HepG2 (cell line): Measurements from ENCODE around the gene CNTD1. TPM values are rescaled to one million over a fixed set of nuclear protein-coding genes. Genes with fewer than 3 reads are reported as not detected.

Source experiments
- ATAD3A ChIP-seq: sonication (generic); formaldehyde crosslinking; IDR thresholded peaks from 2 replicates; pipeline ENCODE4 v1.4.0; 2020; ENCODE audit warnings: missing genetic modification reagents
- IRX3 ChIP-seq: sonication (generic); formaldehyde crosslinking; IDR thresholded peaks from 2 replicates; pipeline ENCODE4 v1.8.1; 2023; ENCODE audit warnings: mild to moderate bottlenecking, low read depth, missing genetic modification reagents, borderline replicate concordance
- KAT8 ChIP-seq: IDR thresholded peaks from 2 replicates; pipeline ENCODE4 v1.6.1; 2016; ENCODE audit warnings: missing genetic modification reagents, missing compliant biosample characterization
- PAF1 ChIP-seq: IDR thresholded peaks from 2 replicates; pipeline ENCODE4 v1.6.1; 2016; ENCODE audit warnings: missing genetic modification reagents, missing compliant biosample characterization
- RFX5 ChIP-seq: IDR thresholded peaks from 2 replicates; pipeline ENCODE4 v1.6.1; 2011; ENCODE audit warnings: low read depth, low read length, improper control_type of control experiment
- TBX2 ChIP-seq: sonication (generic); formaldehyde crosslinking; IDR thresholded peaks from 2 replicates; pipeline ENCODE4 v1.5.0; 2020; ENCODE audit warnings: missing genetic modification reagents, mild to moderate bottlenecking, borderline replicate concordance
- TFDP2 ChIP-seq: sonication (generic); formaldehyde crosslinking; IDR thresholded peaks from 2 replicates; pipeline ENCODE4 v1.4.0; 2020; ENCODE audit warnings: missing genetic modification reagents
- USF2 ChIP-seq, 2 experiments: sonication (generic) in 1 of 2; formaldehyde crosslinking in 1 of 2; IDR thresholded peaks; 2 replicates each; pipeline versions ENCODE4 v1.5.1 to v1.6.1; 2011 to 2020; ENCODE audit warnings: borderline replicate concordance in 1 of 2, low read depth in 1 of 2, low read length in 1 of 2, mild to moderate bottlenecking in 1 of 2, missing genetic modification reagents in 1 of 2, moderate library complexity in 1 of 2
- ZBTB43 ChIP-seq: sonication (generic); formaldehyde crosslinking; conservative IDR thresholded peaks from 2 replicates; pipeline ENCODE4 v1.4.0; 2020; ENCODE audit warnings: missing genetic modification reagents
- ZKSCAN5 ChIP-seq: sonication (generic); formaldehyde crosslinking; IDR thresholded peaks from 2 replicates; pipeline ENCODE4 v1.5.1; 2020; ENCODE audit warnings: mild to moderate bottlenecking, missing genetic modification reagents
- ZNF101 ChIP-seq: sonication (generic); formaldehyde crosslinking; IDR thresholded peaks from 2 replicates; pipeline ENCODE4 v1.4.0; 2020; ENCODE audit warnings: mild to moderate bottlenecking, low read depth, missing genetic modification reagents, borderline replicate concordance
- ZNF251 ChIP-seq: sonication (generic); formaldehyde crosslinking; IDR thresholded peaks from 2 replicates; pipeline ENCODE4 v1.9.0; 2021; ENCODE audit warnings: mild to moderate bottlenecking, missing genetic modification reagents
- ZNF382 ChIP-seq: sonication (generic); formaldehyde crosslinking; IDR thresholded peaks from 2 replicates; pipeline ENCODE4 v1.5.0; 2020; ENCODE audit warnings: missing genetic modification reagents, mild to moderate bottlenecking, borderline replicate concordance
- ZNF564 ChIP-seq: sonication (generic); formaldehyde crosslinking; IDR thresholded peaks from 2 replicates; pipeline ENCODE4 v1.8.1; 2023; ENCODE audit warnings: mild to moderate bottlenecking, missing genetic modification reagents
- ZNF790 ChIP-seq: sonication (generic); formaldehyde crosslinking; IDR thresholded peaks from 2 replicates; pipeline ENCODE4 v1.8.0; 2022; ENCODE audit warnings: missing genetic modification reagents, mild to moderate bottlenecking, borderline replicate concordance
- polyA plus RNA-seq, 8 experiments: library from polyadenylated mRNA; depleted of rRNA in 3 of 8; stranded (reverse) in 7 of 8; unstranded in 1 of 8; fragments of >200 nt; fragmentation: Illumina TruSeq in 4 of 8; extraction: Trizol in 4 of 8; gene quantifications; 2 replicates each; pipeline versions ENCODE4 v1.2.1 to v1.2.3, GENCODE V29; 2011 to 2016; ENCODE audit warnings: low read depth in 4 of 8, missing spikeins in 1 of 8, mixed read lengths in 1 of 8; ENCODE audit not compliant: insufficient read depth in 1 of 8
- total RNA-seq, 5 experiments: library from RNA; depleted of rRNA; stranded (reverse); fragments of >200 nt; fragmentation: Illumina TruSeq; extraction: Trizol; gene quantifications; 2 replicates each; pipeline ENCODE4 v1.2.3, GENCODE V29; 2016; ENCODE audit warnings: low read depth in 1 of 5
- TF ChIP-seq, protein P1 (sequence below): sonication (generic); formaldehyde crosslinking; IDR thresholded peaks from 2 replicates; pipeline ENCODE4 v1.4.0; 2020; ENCODE audit warnings: missing genetic modification reagents, borderline replicate concordance

The CNTD1 gene
- total and polyA plus RNA-seq, 2 of the 13 experiments (the other 11 are each of a cell fraction or from before 2014, with no cell fraction given) = 0.11 to 0.15 TPM

DNA sequence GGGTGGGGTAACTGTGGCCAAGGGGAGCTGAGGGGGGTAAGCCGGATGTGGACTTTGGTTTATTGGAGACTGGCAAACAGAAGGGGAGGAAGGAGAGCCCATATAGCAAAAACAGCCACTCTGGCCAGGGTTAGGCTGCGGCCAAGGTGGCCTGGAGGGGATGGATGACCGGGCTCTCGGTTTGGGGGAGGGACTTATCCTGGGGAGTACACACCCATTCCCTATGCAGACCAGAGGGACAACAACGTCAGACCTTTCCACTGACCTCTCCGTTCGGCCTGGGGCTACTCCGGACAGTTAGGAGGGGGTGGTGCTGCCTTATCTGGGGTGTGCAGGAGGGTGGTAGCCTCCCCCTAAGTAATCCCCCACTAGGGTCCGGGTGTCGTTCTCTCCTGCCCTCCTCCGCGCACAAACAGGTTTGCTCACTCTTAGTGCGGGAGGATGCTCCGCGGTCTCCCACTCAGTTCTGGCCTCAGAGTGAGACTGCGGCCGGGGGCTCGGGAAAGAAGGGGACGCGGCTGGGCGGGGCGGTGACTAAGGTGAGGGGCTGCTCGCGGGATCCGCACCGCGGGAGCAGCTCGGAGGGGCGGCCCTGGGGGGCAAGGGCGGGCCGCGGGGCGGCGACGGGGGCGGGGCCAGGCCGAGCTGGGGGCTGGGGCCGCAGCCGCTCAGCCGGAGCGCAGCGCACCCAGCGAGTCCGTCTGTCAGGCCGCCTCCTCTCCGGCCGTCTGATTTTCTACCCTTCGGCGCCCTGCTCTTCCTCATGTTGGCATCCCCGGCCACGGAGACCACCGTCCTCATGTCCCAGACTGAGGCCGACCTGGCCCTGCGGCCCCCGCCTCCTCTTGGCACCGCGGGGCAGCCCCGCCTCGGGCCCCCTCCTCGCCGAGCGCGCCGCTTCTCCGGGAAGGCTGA is 18.5 kb upstream of the CNTD1 start, which contains the start of gene WNK4 (continued):
- TF ChIP-seq ZNF382 (CRISPR knock-in tag) (no peak), USF2 (IDR thresholded peaks at IDR 0.05; ENCODE audit: low read depth, low read length) (no peak), USF2 (CRISPR knock-in tag; IDR thresholded peaks at IDR 0.05; ENCODE audit: borderline replicate concordance) (no peak; the same call in 1 of the 2 replicates), ZNF790 (CRISPR knock-in tag) (0 out of 2 replicates have a peak, but pooled peaks have one; percentile 84), ZBTB43 (no peak), RFX5 (no peak), IRX3 (CRISPR knock-in tag) (0 out of 2 replicates have a peak, but pooled peaks have one; percentile 35), ZNF251 (CRISPR knock-in tag) (no peak), PAF1 (CRISPR knock-in tag) (peak; percentile 96), ZKSCAN5 (CRISPR knock-in tag) (no peak), ATAD3A (CRISPR knock-in tag) (no peak), ZNF564 (CRISPR knock-in tag) (no peak), ZNF101 (CRISPR knock-in tag) (no peak), KAT8 (CRISPR knock-in tag) (peak; percentile 84), TFDP2 (CRISPR knock-in tag) (0 out of 2 replicates have a peak, but pooled peaks have one; percentile 11), TBX2 (CRISPR knock-in tag) (peak; percentile 83; the same call in 1 of the 2 replicates)
- TF ChIP-seq, protein P1, sequence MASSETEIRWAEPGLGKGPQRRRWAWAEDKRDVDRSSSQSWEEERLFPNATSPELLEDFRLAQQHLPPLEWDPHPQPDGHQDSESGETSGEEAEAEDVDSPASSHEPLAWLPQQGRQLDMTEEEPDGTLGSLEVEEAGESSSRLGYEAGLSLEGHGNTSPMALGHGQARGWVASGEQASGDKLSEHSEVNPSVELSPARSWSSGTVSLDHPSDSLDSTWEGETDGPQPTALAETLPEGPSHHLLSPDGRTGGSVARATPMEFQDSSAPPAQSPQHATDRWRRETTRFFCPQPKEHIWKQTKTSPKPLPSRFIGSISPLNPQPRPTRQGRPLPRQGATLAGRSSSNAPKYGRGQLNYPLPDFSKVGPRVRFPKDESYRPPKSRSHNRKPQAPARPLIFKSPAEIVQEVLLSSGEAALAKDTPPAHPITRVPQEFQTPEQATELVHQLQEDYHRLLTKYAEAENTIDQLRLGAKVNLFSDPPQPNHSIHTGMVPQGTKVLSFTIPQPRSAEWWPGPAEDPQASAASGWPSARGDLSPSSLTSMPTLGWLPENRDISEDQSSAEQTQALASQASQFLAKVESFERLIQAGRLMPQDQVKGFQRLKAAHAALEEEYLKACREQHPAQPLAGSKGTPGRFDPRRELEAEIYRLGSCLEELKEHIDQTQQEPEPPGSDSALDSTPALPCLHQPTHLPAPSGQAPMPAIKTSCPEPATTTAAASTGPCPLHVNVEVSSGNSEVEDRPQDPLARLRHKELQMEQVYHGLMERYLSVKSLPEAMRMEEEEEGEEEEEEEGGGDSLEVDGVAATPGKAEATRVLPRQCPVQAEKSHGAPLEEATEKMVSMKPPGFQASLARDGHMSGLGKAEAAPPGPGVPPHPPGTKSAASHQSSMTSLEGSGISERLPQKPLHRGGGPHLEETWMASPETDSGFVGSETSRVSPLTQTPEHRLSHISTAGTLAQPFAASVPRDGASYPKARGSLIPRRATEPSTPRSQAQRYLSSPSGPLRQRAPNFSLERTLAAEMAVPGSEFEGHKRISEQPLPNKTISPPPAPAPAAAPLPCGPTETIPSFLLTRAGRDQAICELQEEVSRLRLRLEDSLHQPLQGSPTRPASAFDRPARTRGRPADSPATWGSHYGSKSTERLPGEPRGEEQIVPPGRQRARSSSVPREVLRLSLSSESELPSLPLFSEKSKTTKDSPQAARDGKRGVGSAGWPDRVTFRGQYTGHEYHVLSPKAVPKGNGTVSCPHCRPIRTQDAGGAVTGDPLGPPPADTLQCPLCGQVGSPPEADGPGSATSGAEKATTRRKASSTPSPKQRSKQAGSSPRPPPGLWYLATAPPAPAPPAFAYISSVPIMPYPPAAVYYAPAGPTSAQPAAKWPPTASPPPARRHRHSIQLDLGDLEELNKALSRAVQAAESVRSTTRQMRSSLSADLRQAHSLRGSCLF (CRISPR knock-in tag) = no peak
